Stimulated activated CD4-positive, alpha-beta T cell treated with anti-CD3 and anti-CD28 coated beads, Interleukin-2, amount 100 ng/mL, for 4 hours (primary cell): ENCODE results near the gene ANKUB1.
A peak's percentile ranks its signal among the peaks of the same experiment; 100 is the strongest.
"Not testable (repeated sequence)": the region's sequence is repeated elsewhere in the genome, so short reads cannot be mapped to it uniquely, and the experiment has no call there.

Source experiments
- DNase-seq: peaks from one replicate; pipeline ENCODE4 v3.0.0-alpha.2; 2020; ENCODE audit warnings: low read depth

The ANKUB1 gene, protein sequence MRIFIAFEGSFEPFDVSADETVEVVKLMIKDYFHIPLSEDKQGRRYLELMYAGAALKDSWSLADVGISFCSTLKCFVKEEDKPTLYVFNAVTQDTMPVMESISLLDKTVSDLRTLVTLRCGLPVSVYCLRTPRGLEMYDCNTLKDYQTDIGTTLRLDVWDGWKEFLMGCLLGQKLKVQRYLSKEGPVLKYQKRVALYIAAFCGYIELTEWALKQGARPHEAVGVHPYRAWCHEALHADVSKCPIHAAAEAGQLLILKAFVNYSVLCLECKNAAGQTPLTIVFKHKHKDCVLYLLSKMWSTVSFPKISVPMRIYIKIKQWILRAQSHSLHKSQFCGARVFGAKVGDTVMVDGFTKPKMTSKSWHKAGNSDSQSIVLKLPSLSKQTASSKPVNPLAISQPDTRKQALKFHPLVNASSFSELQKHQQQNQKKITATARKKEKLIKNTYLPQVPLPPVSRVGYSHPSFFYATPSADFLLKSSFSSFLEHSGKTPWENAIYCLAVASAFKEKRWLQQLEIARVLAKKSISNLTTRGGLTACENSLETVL

GRCh38 chr3:149792452-149793270 is at the start of gene ANKUB1:
Gene ANKUB1, minus strand, starts transcription at chr3:149792554. Its CDS starts 188 bp downstream, at chr3:149792366.
- no peak for DNase-seq

GRCh38 chr3:149839896-149840295 is 47.5 kb upstream of the ANKUB1 start:
- no peak for DNase-seq

GRCh38 chr3:149839469-149839868 is 47.1 kb upstream of the ANKUB1 start:
- DNase-seq: not testable (repeated sequence)

GRCh38 chr3:149838491-149838890 is 46.1 kb upstream of the ANKUB1 start:
- DNase-seq: not testable (repeated sequence)

DNA sequence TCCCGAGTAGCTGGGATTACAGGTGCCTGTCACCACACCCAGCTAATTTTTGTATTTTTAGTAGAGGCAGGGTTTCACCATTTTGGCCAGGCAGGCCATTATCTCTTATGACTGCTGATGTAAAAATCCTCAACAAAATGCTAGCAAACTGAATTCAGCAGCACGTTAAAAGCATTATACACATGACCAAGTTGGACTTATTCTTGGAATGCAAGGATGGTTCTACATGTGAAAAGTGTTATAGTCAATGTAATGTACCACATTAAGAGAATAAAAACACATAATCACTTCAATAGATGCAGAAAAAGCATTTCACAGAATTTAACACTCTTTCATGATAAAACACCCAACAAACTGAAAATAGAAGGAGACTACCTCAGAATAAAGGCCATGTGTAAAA is 40.9 kb upstream of the ANKUB1 start:
- DNase-seq: no peak

- DNase-seq: no peak
These were observed 39.7 kb upstream of the ANKUB1 start for GRCh38 chr3:149832086-149832485.

DNA sequence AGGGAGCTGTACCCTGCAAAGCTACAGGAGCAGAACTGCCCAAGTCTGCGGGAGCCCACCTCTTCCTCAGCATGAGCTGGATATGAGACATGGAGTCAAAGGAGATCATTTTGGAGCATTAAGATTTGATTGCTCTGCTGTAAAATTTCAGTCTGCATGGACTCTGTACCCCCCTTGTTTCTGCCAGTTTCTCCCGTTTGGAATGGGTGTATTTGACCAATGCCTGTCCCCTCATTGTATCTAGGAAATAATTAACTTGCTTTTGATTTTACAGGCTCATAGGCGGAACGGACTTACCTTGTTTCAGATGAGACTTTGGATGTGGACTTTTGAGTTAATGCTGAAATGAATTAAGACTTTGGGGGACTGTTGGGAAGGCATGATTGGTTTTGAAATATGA is 39.0 kb upstream of the ANKUB1 start:
- no peak for DNase-seq

DNA sequence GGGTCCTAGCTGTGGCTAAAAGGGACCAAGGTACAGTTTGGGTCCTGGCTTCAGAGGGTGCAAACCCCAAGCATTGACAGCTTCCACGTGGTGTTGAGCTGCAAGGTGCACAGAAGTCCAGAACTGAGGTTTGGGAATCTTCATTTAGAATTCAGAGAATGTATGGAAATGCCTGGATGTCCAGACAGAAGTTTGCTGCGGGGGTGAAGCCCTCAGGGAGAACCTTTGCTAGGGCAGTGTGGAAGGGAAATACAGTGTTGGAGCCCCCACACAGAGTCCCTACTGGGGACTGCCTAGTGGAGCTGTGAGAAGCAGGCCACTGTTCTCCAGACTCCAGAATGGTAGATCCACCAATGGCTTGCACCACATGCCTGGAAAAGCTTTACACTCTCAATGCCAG is 38.5 kb upstream of the ANKUB1 start:
- DNase-seq: no peak

GRCh38 chr3:149829631-149830030 is 37.3 kb upstream of the ANKUB1 start:
- DNase-seq: not testable (repeated sequence)

GRCh38 chr3:149828390-149828789 is 36.0 kb upstream of the ANKUB1 start:
- no peak for DNase-seq

GRCh38 chr3:149826636-149827035 is 34.3 kb upstream of the ANKUB1 start:
- no peak for DNase-seq

DNA sequence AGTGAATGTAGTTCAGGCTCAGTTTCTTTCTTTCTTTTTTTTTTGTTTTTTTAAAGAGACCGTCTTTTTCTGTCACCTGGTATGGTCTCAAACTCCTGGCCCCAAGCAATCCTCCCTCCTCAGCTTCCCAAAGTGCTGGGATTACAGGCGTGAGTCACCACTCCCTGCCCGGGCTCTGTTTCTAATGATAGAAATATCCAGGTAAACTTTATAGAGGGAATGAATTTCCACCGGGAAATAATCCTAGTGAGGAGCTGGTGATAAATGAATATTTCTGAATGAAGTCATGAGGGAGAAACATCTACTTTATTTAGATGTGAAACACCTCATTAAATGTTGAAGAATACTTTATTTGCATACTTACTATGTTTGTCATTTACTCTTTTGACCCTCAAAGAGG is 27.8 kb upstream of the ANKUB1 start:
- DNase-seq: no peak

DNA sequence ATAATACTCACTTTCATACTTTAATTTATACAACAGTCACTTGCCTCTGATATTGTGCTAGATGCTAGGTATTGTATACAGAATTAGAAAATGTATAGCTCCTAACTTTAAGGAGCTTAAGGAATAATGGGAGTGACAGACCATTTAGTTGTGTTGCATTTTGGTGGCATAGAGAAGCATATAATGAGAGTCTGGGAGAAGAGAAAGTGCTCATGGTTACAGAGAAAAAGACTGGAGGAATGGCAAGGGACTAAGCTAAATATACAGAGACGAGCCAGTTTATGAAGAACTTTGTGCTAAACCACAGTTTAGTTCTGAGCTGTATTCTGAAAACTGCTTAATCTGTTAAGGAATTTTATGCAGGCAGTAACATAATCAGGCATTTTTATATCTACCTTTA is 27.1 kb upstream of the ANKUB1 start:
- DNase-seq: no peak

DNA sequence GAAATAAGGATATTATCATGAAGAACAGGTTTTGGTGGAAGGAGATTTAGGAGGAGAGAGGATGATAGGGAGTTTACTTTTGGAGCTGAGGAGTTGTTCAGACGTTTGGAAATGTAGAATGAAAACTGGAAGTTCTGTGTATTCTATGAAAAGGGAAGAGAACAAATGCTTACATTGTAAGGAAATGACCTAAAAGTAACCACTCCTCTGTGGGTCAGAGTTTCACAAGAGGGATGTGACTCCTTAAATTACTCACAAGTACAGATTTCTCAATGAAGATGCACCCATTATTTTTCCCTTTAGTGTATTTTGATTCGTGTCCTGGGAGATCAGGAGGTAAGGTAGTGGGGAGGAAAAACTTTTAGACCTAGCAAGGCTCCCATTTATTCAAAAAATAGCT is 24.6 kb upstream of the ANKUB1 start:
- no peak for DNase-seq

GRCh38 chr3:149816311-149816710 is 24.0 kb upstream of the ANKUB1 start:
- DNase-seq: no peak

- no peak for DNase-seq
These were observed 23.4 kb upstream of the ANKUB1 start for GRCh38 chr3:149815728-149816127.

- DNase-seq: no peak
These were observed 23.0 kb upstream of the ANKUB1 start for GRCh38 chr3:149815321-149815720.

DNA sequence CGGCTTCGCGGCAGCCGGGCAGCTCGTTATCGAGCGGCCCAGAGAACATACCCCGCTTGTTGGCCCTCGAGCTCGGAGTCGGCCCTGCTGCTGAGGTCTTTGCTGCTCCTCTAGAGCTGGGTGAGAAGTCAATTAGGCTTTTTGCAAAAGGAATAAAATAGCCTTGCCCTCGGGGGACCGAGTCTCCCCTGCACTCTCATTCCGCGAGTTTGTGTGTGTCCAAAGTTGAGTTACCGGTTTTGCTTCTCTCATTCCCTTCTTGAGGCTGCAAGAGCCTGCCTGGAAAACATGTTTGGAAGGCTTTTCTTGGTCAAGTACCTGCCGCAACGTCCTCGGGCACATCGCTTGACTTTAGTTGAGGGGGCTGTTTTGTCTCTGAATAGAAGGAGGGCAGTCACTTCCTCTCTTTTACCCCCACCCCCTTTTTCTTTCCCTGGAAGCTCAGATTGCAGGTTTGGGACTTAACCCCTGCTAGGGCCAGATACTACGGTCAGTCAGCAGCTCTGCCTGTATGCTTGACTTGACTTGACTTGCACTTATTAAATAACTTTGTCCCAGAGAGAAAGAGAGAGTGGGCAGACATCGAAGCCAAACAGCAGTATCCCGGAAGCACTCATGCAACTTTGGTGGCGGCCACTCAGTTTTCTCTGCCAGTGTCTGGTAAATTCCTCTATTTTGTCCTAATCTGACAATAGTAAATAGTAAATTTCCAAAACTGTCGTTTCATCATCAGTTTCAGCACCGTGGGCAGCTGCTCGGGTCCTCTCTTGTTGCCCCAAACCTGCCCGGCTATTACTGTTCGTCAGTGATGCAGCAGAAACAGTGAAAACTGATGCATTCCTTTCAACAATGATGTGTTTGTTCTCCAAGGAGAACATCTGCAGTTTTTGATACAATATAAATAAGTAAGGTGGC is 21.3 kb upstream of the ANKUB1 start:
- no peak for DNase-seq

GRCh38 chr3:149812606-149813366 is 20.4 kb upstream of the ANKUB1 start, which contains the start of gene RNF13:
Gene RNF13, plus strand, starts transcription at chr3:149813215. Its CDS starts 32,812 bp downstream, at chr3:149846027.
- peak; percentile 90 for DNase-seq

DNA sequence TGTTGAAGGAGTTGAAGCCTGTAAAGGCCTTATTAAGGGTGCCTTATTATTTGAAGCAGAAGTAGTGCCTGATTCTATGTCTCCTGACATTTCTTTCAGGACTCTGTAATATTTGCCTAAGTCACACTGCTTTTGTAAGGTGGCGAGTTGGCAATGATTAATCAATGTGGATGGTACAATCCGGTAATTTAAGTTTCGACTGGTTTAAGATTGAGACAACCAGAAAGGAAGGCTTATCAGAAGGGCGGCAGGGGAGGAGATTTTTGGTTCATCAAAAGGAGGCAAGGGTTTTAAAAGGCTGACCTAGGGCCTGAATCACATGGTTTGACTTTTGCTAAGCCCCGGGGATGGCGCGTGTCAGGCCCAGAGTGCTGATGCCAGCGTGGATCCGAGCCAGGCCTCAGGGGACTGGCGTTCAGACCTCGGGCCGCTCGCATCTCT is 19.8 kb upstream of the ANKUB1 start:
- DNase-seq: no peak

- no peak for DNase-seq
These were observed 18.5 kb upstream of the ANKUB1 start for GRCh38 chr3:149810846-149811245.
